SU-DHL-6 (cell line): ENCODE results near the gene PKN2.
A peak's percentile ranks its signal among the peaks of the same experiment; 100 is the strongest.

Source experiments
- H2AFZ ChIP-seq: fragments of 200-600 bp; sonication (generic); 2 replicates; pipeline ENCODE4 v1.6.1; 2014; ENCODE audit warnings: low read depth, mild to moderate bottlenecking, moderate library complexity, mixed read lengths, antibody characterized with exemption, low read length; ENCODE audit not compliant: severe bottlenecking
- H3F3A ChIP-seq: fragments of 200-600 bp; shearing (Covaris generic); 2 replicates; pipeline ENCODE4 v1.6.0; 2016; ENCODE audit warnings: antibody characterized with exemption, mild to moderate bottlenecking; ENCODE audit not compliant: insufficient read depth
- H3K27ac ChIP-seq: fragments of 200-600 bp; sonication (generic); 2 replicates; pipeline ENCODE4 v1.5.1; 2016; ENCODE audit warnings: low read depth, mild to moderate bottlenecking, low read length, moderate library complexity, mixed read lengths
- H3K27me3 ChIP-seq: fragments of 200-600 bp; sonication (generic), shearing (Covaris generic); 2 replicates; pipeline ENCODE4 v1.6.0; 2014; ENCODE audit warnings: mild to moderate bottlenecking, low read length
- H3K36me3 ChIP-seq: fragments of 200-600 bp; sonication (generic); 2 replicates; pipeline ENCODE4 v1.6.1; 2014; ENCODE audit warnings: mild to moderate bottlenecking, low read length, mixed read lengths
- H3K4me2 ChIP-seq: fragments of 300-600, 200-600 bp; shearing (Covaris generic), sonication (generic); 2 replicates; pipeline ENCODE4 v1.6.0; 2014; ENCODE audit warnings: low read length, low read depth, mild to moderate bottlenecking; ENCODE audit not compliant: poor library complexity, severe bottlenecking
- H3K4me3 ChIP-seq: fragments of 200-600 bp; sonication (generic); 2 replicates; pipeline ENCODE4 v1.5.1; 2014; ENCODE audit warnings: antibody characterized with exemption, low read length, mild to moderate bottlenecking, mixed read lengths; ENCODE audit not compliant: insufficient read depth, poor library complexity, severe bottlenecking
- H3K79me2 ChIP-seq: fragments of 200-600 bp; sonication (generic); 2 replicates; pipeline ENCODE4 v1.6.1; 2014; ENCODE audit warnings: mild to moderate bottlenecking, low read length, moderate library complexity; ENCODE audit not compliant: insufficient read depth
- H3K9ac ChIP-seq: fragments of 200-600 bp; sonication (generic); 2 replicates; pipeline ENCODE4 v1.7.0; 2014; ENCODE audit warnings: mild to moderate bottlenecking, low read length
- H3K9me2 ChIP-seq: fragments of 200-600 bp; sonication (generic); replicated peaks from 2 replicates; pipeline ENCODE4 v1.6.1; 2014; ENCODE audit warnings: low read length; ENCODE audit not compliant: insufficient read depth
- H3K9me3 ChIP-seq: fragments of 200-600 bp; sonication (generic); 2 replicates; pipeline ENCODE4 v1.6.1; 2014; ENCODE audit warnings: low read length, mixed read lengths; ENCODE audit not compliant: insufficient read depth
- H4K20me1 ChIP-seq: fragments of 200-600 bp; sonication (generic); 2 replicates; pipeline ENCODE4 v1.6.1; 2014; ENCODE audit warnings: low read depth, mild to moderate bottlenecking, antibody characterized with exemption, low read length, moderate library complexity, mixed read lengths
- CTCF ChIP-seq: fragments of 200-600 bp; sonication (generic); IDR thresholded peaks from one replicate; pipeline ENCODE4 v1.5.1; 2017; ENCODE audit warnings: antibody characterized with exemption, mild to moderate bottlenecking, low read length, moderate library complexity; ENCODE audit not compliant: insufficient read depth, poor library complexity, severe bottlenecking
- EZH2phosphoT487 ChIP-seq: fragments of 200-600 bp; sonication (generic), shearing (Covaris generic); conservative IDR thresholded peaks from 2 replicates; pipeline ENCODE4 v1.6.1; 2018; ENCODE audit warnings: mild to moderate bottlenecking, antibody characterized with exemption, low read length, moderate library complexity, mixed read lengths

Gene PKN2

GRCh38 chr1:88650676-88651418 is 33.2 kb upstream of the PKN2 start:
- Histone ChIP-seq H2AFZ (no peak overlapping the region), H3K27me3 (no peaks in the 10 kb centered on the region), H3K9me2 (no peaks in the 10 kb centered on the region), H3K9me3 (no peaks in the 10 kb centered on the region), H3K79me2 (no peaks in the 10 kb centered on the region), H3K4me3 (no peak overlapping the region), H4K20me1 (no peaks in the 10 kb centered on the region), H3K27ac (no peak overlapping the region), H3K9ac (no peak overlapping the region), H3K4me2 (no peak overlapping the region), H3F3A (no peaks in the 10 kb centered on the region), H3K36me3 (no peaks in the 10 kb centered on the region)
- no peak for TF ChIP-seq CTCF
- no peak for TF ChIP-seq EZH2phosphoT487

DNA sequence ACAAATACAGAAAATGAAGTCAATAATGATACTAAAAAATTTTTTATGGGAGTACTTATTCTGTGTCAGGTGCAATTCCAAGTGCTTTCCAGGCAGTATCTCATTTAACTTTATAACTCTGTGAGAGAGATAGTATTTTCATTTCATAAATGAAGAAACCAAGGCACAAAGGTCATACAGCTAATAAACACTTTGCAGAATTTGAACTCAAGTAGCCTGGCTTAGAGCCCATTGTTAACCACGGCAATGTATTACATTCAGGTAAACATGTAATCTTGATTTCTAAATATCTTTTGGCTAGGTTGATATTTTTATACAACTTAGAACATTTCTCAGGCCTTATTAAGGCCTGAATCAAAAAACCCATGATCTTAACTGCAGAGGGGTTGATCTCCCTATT is 28.9 kb upstream of the PKN2 start:
- no peaks in the 10 kb centered on the region for H3K36me3 ChIP-seq
- H3K4me3 ChIP-seq: no peak overlapping the region
- no peak overlapping the region for H3K27ac ChIP-seq
- H3K9ac ChIP-seq: no peak overlapping the region
- no peak overlapping the region for H2AFZ ChIP-seq
- no peaks in the 10 kb centered on the region for H3K9me3 ChIP-seq
- H4K20me1 ChIP-seq: no peaks in the 10 kb centered on the region
- H3K4me2 ChIP-seq: no peak overlapping the region
- no peaks in the 10 kb centered on the region for H3K79me2 ChIP-seq
- no peaks in the 10 kb centered on the region for H3K27me3 ChIP-seq
- TF ChIP-seq EZH2phosphoT487 (no peak), CTCF (no peak)
- H3F3A ChIP-seq: no peaks in the 10 kb centered on the region
- no peaks in the 10 kb centered on the region for H3K9me2 ChIP-seq

DNA sequence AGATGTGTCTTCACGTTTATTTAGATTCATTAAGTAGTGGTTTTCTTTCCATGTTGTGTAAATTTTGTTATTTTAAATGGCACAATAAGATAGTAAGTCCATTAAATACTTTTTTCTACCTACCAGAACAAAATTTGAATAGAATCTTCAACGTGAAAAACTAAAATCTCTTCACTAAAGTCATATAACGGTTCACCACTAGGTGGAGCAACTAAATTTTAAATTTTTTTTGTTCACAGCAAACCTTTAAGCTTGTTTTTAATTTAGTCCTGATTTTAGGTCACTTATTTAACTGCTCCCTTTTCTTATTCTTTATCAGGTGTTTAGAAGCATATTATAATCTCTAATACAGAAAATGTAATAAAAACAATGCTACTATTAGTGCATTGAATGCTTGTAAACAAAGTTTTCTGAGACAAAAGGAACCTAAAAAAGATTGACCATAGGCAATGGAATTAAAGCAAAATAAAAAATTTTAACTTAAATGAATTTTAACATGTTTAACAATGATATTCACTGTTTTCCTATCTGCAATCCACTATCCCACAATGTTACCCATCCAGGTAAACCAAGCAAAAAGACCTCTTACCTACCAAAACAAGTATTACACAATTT is 28.3 kb upstream of the PKN2 start:
- Histone ChIP-seq H2AFZ (peak overlapping the region; percentile 20), H3K9me2 (no peaks in the 10 kb centered on the region), H3K27me3 (no peaks in the 10 kb centered on the region), H3K9me3 (no peaks in the 10 kb centered on the region), H3K4me3 (no peak overlapping the region), H3K4me2 (no peak overlapping the region), H3K36me3 (no peaks in the 10 kb centered on the region), H3K9ac (no peak overlapping the region), H3K79me2 (no peaks in the 10 kb centered on the region), H3F3A (no peaks in the 10 kb centered on the region), H3K27ac (no peak overlapping the region), H4K20me1 (no peaks in the 10 kb centered on the region)
- TF ChIP-seq CTCF (peak; percentile 51), EZH2phosphoT487 (no peak)
